Adrenal gland (tissue), 12 donors: ENCODE measurements around the gene ARMH3. TPM values are rescaled to one million over a fixed set of nuclear protein-coding genes. Genes with fewer than 3 reads are reported as not detected.
A peak's percentile ranks its signal among the peaks of the same experiment; 100 is the strongest.

Source experiments
- DNase-seq, 7 donors: peaks; one replicate each; pipeline ENCODE4 v3.0.0-alpha.2; 2019 to 2020
- H3K27ac ChIP-seq, 5 donors: fragments of 200-600 bp; sonication (generic) in 4 of 5; 1 replicate in 3 of 5; 2 replicates in 2 of 5; pipeline versions ENCODE4 v1.5.1 to v1.8.0; 2016 to 2020; ENCODE audit warnings: mild to moderate bottlenecking in 1 of 5
- H3K27me3 ChIP-seq: fragments of 200-600 bp; 2 replicates; pipeline ENCODE4 v1.8.0; 2021
- H3K36me3 ChIP-seq, 2 donors: fragments of 200-600 bp; replicated peaks in 1 of 2; 1 replicate in 1 of 2; 2 replicates in 1 of 2; pipeline versions ENCODE4 v1.5.1 to v1.8.0; 2018 to 2022
- H3K4me1 ChIP-seq, 2 donors: fragments of 200-600 bp; replicated peaks in 1 of 2; 1 replicate in 1 of 2; 2 replicates in 1 of 2; pipeline versions ENCODE4 v1.5.1 to v1.8.0; 2018 to 2021
- H3K4me3 ChIP-seq, 4 donors: fragments of 200-600 bp; sonication (generic) in 3 of 4; one replicate each; pipeline ENCODE4 v1.5.1; 2016 to 2018
- H3K9me3 ChIP-seq, 3 donors: fragments of 200-600 bp; sonication (generic) in 1 of 3; replicated peaks in 1 of 3; 1 replicate in 2 of 3; 2 replicates in 1 of 3; pipeline versions ENCODE4 v1.5.1 to v1.8.0; 2016 to 2021
- POLR2A ChIP-seq, 2 donors: fragments of 450-650 bp; IDR thresholded peaks; one replicate each; pipeline ENCODE4 v1.6.1; 2017; ENCODE audit warnings: antibody characterized with exemption in 2 of 2, mild to moderate bottlenecking in 2 of 2, moderate library complexity in 1 of 2
- WGBS, 4 donors: extraction: QIAGEN DNeasy Blood & Tissue Kit in 2 of 4; methylation state at CpG; one replicate each; pipeline versions ENCODE4 v1.1.5 to v1.1.7; 2013 to 2017; 5-methylcytosine and 5-hydroxymethylcytosine counted together
- intact Hi-C, 2 donors: fragments of 100-400 bp; cut with DNase I; formaldehyde crosslinking; loops; one replicate each; pipeline versions ENCODE4 v1.14.1 to v1.15.0; 2022 to 2023
- polyA plus RNA-seq, 3 donors: library from polyadenylated mRNA; stranded (reverse); fragments of 200-250 nt in 2 of 3; fragments of 350-450 nt in 1 of 3; fragmentation: Illumina TruSeq in 1 of 3; extraction: RNeasy Lipid Tissue Mini Kit (QIAGEN cat#74804) in 1 of 3; gene quantifications; one replicate each; pipeline ENCODE4 v1.2.3, GENCODE V29; 2013 to 2014
- total RNA-seq, 9 donors: library from RNA; depleted of rRNA in 4 of 9; stranded (reverse); fragments of >200 nt in 4 of 9; fragments of 120-200 nt in 1 of 9; fragmentation: NEBNext Ultra II Directional in 1 of 9; extraction: Animal tissue kit (Norgen Biotek cat#: 25700) in 1 of 9; gene quantifications; one replicate each; pipeline versions ENCODE4 v1.1.0 to v1.2.4, GENCODE V29; 2013 to 2023
- TF ChIP-seq, protein P1 (sequence below), 6 experiments: fragments of 450-650 bp in 4 of 6; fragments of 200-600 bp in 2 of 6; sonication (generic) in 1 of 6; IDR thresholded peaks; 1 replicate in 5 of 6; 2 replicates in 1 of 6; pipeline versions ENCODE4 v1.5.1 to v1.8.0; 2016 to 2021; ENCODE audit warnings: antibody characterized with exemption in 6 of 6, mild to moderate bottlenecking in 2 of 6, moderate library complexity in 1 of 6
- donor health status: healthy with polysubstance abuse.
- donor health status: Bipolar disorder and iron deficiency.
- donor health status: DM: yes; HTN: yes; CAD: no.
- donor health status: DM: no; HTN: no; CAD: no.
- donor health status: DM: no; HTN: no; CAD: no.
- donor health status: DM: yes; HTN: yes; CAD: no.

Gene ARMH3
- total and polyA plus RNA-seq, 12 donors, result 12.6 to 29.7 (median 17.4) TPM

GRCh38 chr10:101816913-101817336, 239.0 kb downstream of the ARMH3 start:
- TF ChIP-seq POLR2A (IDR thresholded peaks at IDR 0.05), result no peak
- TF ChIP-seq, protein P1, sequence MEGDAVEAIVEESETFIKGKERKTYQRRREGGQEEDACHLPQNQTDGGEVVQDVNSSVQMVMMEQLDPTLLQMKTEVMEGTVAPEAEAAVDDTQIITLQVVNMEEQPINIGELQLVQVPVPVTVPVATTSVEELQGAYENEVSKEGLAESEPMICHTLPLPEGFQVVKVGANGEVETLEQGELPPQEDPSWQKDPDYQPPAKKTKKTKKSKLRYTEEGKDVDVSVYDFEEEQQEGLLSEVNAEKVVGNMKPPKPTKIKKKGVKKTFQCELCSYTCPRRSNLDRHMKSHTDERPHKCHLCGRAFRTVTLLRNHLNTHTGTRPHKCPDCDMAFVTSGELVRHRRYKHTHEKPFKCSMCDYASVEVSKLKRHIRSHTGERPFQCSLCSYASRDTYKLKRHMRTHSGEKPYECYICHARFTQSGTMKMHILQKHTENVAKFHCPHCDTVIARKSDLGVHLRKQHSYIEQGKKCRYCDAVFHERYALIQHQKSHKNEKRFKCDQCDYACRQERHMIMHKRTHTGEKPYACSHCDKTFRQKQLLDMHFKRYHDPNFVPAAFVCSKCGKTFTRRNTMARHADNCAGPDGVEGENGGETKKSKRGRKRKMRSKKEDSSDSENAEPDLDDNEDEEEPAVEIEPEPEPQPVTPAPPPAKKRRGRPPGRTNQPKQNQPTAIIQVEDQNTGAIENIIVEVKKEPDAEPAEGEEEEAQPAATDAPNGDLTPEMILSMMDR (IDR thresholded peaks at IDR 0.05), result no peak
- H3K36me3 ChIP-seq, result peaks cover 0 to 11% of the 10 kb centered on the region in 2 donors
- H3K4me1 ChIP-seq, result peaks cover 25 to 49% of the 10 kb centered on the region in 2 donors
- peak overlapping the region; percentile 4 to 96 (median 90) for H3K27ac ChIP-seq
- peak overlapping the region in 3 of 4 donors; percentile 58 to 94 (median 92) for H3K4me3 ChIP-seq
- DNase-seq, result peak in 1 of 7 donors; percentile 40
- H3K9me3 ChIP-seq, result no peaks in the 10 kb centered on the region
- WGBS, 4 donors, result 0 to 1% (median 0%) methylated on average over 14 of the region's 14 CpGs
- intact Hi-C loops, result loop anchor here in 1 of 2 donors (10.0 kb wide), 1 partner anchor 882 kb away; no protein-coding TSS in a partner anchor
- no peaks in the 10 kb centered on the region for H3K27me3 ChIP-seq

DNA sequence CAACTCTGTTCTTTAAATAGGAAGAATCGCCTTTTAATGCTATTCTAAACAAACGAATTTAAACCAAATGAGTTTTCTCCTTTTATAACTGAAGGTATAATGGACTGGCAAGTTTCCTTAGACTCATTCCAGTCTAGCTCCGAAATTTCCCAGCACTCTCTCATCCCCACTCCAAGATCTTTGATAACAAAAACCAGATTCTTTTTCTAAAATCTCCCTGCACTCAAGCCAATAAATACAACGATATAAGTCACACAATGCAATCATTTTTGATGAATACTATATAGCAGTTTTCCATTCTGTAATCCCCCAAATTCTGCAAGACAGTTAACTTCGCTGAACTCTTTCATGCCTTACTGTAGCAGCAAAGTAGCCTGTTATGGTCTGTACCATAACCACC, 239.6 kb downstream of the ARMH3 start:
- 0 to 3% (median 0%) methylated on average over 5 of the region's 5 CpGs for WGBS, 4 donors
- Histone ChIP-seq H3K4me3 (peak overlapping the region in 2 of 4 donors; percentile 92 to 94), H3K4me1 (peaks cover 25 to 54% of the 10 kb centered on the region in 2 donors), H3K9me3 (no peaks in the 10 kb centered on the region), H3K27me3 (no peaks in the 10 kb centered on the region), H3K36me3 (peaks cover 0 to 13% of the 10 kb centered on the region in 2 donors), H3K27ac (peak overlapping the region in 4 of 5 donors; percentile 4 to 96 (median 58))
- DNase-seq, result no peak
- TF ChIP-seq, protein P1 (IDR thresholded peaks at IDR 0.05), result no peak
- no peak for TF ChIP-seq POLR2A (IDR thresholded peaks at IDR 0.05)
- intact Hi-C loops, result loop anchor here in 1 of 2 donors (10.0 kb wide), 1 partner anchor 882 kb away; no protein-coding TSS in a partner anchor

- intact Hi-C loops, result loop anchor here in 1 of 2 donors (10.0 kb wide), 1 partner anchor 880 kb away; no protein-coding TSS in a partner anchor
- H3K27ac ChIP-seq, result peak overlapping the region in 2 of 5 donors; percentile 8 to 9
- peaks cover 0 to 21% of the 10 kb centered on the region in 2 donors for H3K36me3 ChIP-seq
- peak overlapping the region in 1 of 4 donors; percentile 92 for H3K4me3 ChIP-seq
- H3K27me3 ChIP-seq, result no peaks in the 10 kb centered on the region
- no peaks in the 10 kb centered on the region for H3K9me3 ChIP-seq
- 71 to 77% (median 75%) methylated on average over 8 of the region's 8 CpGs for WGBS, 4 donors
- H3K4me1 ChIP-seq, result peaks cover 25 to 71% of the 10 kb centered on the region in 2 donors
- TF ChIP-seq POLR2A (IDR thresholded peaks at IDR 0.05), result no peak
- TF ChIP-seq, protein P1 (IDR thresholded peaks at IDR 0.05), result no peak
- DNase-seq, result peak in 1 of 7 donors; percentile 46
Measured at GRCh38 chr10:101814466-101815071, 241.4 kb downstream of the ARMH3 start.

DNA sequence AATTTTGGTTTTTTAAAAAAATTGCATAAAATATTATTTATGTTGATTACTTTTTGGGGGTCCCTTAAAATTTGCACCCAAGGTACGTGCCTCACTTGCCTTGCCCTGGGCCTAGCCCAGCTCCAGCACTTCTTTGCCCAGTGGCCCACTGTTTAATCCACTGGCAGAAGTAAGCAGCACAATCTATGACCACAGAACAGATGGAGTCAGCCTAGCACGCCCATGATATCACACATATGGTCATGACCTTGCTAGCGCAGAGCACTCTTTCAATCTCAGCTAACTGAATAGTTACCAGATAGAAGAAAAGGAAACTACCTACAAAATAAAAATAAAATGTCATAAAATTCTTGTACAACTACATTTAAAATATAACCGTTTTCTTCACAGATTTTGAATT, 243.4 kb downstream of the ARMH3 start:
- Histone ChIP-seq H3K4me1 (peaks cover 19 to 64% of the 10 kb centered on the region in 2 donors), H3K27ac (peak overlapping the region in 2 of 5 donors; percentile 5 to 8), H3K27me3 (no peaks in the 10 kb centered on the region), H3K4me3 (no peak overlapping the region), H3K36me3 (peaks cover 0 to 41% of the 10 kb centered on the region in 2 donors), H3K9me3 (no peaks in the 10 kb centered on the region)
- TF ChIP-seq, protein P1 (IDR thresholded peaks at IDR 0.05), result no peak
- no peak for TF ChIP-seq POLR2A (IDR thresholded peaks at IDR 0.05)
- intact Hi-C loops, result loop anchor here in 1 of 2 donors (10.0 kb wide), 1 partner anchor 878 kb away; no protein-coding TSS in a partner anchor
- 57 to 70% (median 67%) methylated on average over 4 of the region's 4 CpGs for WGBS, 4 donors
- DNase-seq, result peak in 1 of 7 donors; percentile 51
